GM18502 (cell line): ENCODE measurements around the gene BPIFA1.

ENCODE experiments used
- ATAC-seq: cut with Tn5 transposase; IDR thresholded peaks from one replicate; pipeline ENCODE4 v1.9.1; 2021; ENCODE audit warnings: mild to moderate bottlenecking; ENCODE audit not compliant: unreplicated experiment, poor library complexity

Gene BPIFA1

GRCh38 chr20:33276303-33277113 lies 40.7 kb downstream of the BPIFA1 start:
- ATAC-seq = no peak

GRCh38 chr20:33277471-33278441 lies 42.0 kb downstream of the BPIFA1 start:
- no peak for ATAC-seq

GRCh38 chr20:33278700-33279099 lies 42.9 kb downstream of the BPIFA1 start:
- no peak for ATAC-seq

GRCh38 chr20:33279261-33279910 lies 43.6 kb downstream of the BPIFA1 start:
- no peak for ATAC-seq

- no peak for ATAC-seq
Measured at GRCh38 chr20:33280000-33280680, 44.3 kb downstream of the BPIFA1 start.

- ATAC-seq = no peak
Measured at GRCh38 chr20:33280775-33281174, 45.0 kb downstream of the BPIFA1 start.

- ATAC-seq = no peak
Measured at GRCh38 chr20:33281550-33282146, 45.9 kb downstream of the BPIFA1 start.

GRCh38 chr20:33282196-33282934 lies 46.6 kb downstream of the BPIFA1 start:
- no peak for ATAC-seq

- ATAC-seq = no peak
Measured at GRCh38 chr20:33282991-33283555, 47.3 kb downstream of the BPIFA1 start, which contains the start of gene BPIFB1. BPIFB1 (plus strand) TSS chr20:33283214; CDS start chr20:33286074, 2,860 bp downstream.

- ATAC-seq = no peak
Measured at GRCh38 chr20:33284284-33284683, 48.5 kb downstream of the BPIFA1 start.

GRCh38 chr20:33284937-33285336 lies 49.1 kb downstream of the BPIFA1 start:
- ATAC-seq = no peak

- no peak for ATAC-seq
Measured at GRCh38 chr20:33285861-33286495, 50.2 kb downstream of the BPIFA1 start.

GRCh38 chr20:33287884-33288283 lies 52.1 kb downstream of the BPIFA1 start:
- no peak for ATAC-seq

GRCh38 chr20:33290852-33291251 lies 55.1 kb downstream of the BPIFA1 start:
- ATAC-seq = no peak

GRCh38 chr20:33291416-33291815 lies 55.6 kb downstream of the BPIFA1 start:
- ATAC-seq = no peak

- ATAC-seq = no peak
Measured at GRCh38 chr20:33291830-33292355, 56.1 kb downstream of the BPIFA1 start.
